ENCODE measurements around the gene ANKMY1. TPM values are rescaled to one million over a fixed set of nuclear protein-coding genes. Genes with fewer than 3 reads are reported as not detected.

ANKMY1 gene
- total RNA-seq, 1 experiment from 2014 or later: 28.3 TPM

GRCh38 chr2:240479111-240479501 is 78.7 kb downstream of the ANKMY1 start:
- no TSS peak for BruUV-seq (replicated peaks)
- TF ChIP-seq ZNF274 (IDR thresholded peaks at IDR 0.05; ENCODE audit: low read depth, low read length) (no peak), ZFX (IDR thresholded peaks at IDR 0.05) (no peak), YY1 (IDR thresholded peaks at IDR 0.05; ENCODE audit: extremely low read depth, insufficient replicate concordance, low read depth, low read length) (no peak), EZH2phosphoT487 (IDR thresholded peaks at IDR 0.05; ENCODE audit: borderline replicate concordance) (no peak), CBX3 (IDR thresholded peaks at IDR 0.05; ENCODE audit: low read depth) (no peak), SP1 (IDR thresholded peaks at IDR 0.05; ENCODE audit: low read depth) (no peak), ZBTB33 (IDR thresholded peaks at IDR 0.05; ENCODE audit: extremely low read depth, insufficient replicate concordance, low read length) (no peak), FOSL1 (IDR thresholded peaks at IDR 0.05; ENCODE audit: low read depth) (no peak), EZH2 (IDR thresholded peaks at IDR 0.05) (no peak), TCF7L2 (IDR thresholded peaks at IDR 0.05; ENCODE audit: borderline replicate concordance, extremely low read depth, insufficient read depth, insufficient read length) (no peak), ATF3 (IDR thresholded peaks at IDR 0.05) (no peak), EGR1 (IDR thresholded peaks at IDR 0.05; ENCODE audit: low read depth) (no peak), MAX (IDR thresholded peaks at IDR 0.05) (no peak), POLR2A (IDR thresholded peaks at IDR 0.05; ENCODE audit: borderline replicate concordance, extremely low read depth, insufficient read depth, insufficient read length) (no peak), CTCF (IDR thresholded peaks at IDR 0.05 in 2 of 3, conservative IDR thresholded peaks at IDR 0.05 in 1 of 3; ENCODE audit: borderline replicate concordance in 1 of 3, insufficient read depth in 1 of 3, low read depth in 2 of 3, low read length in 2 of 3) (no peak), SIN3A (IDR thresholded peaks at IDR 0.05; ENCODE audit: low read depth) (no peak), CEBPB (IDR thresholded peaks at IDR 0.05; ENCODE audit: low read depth) (no peak), SRF (IDR thresholded peaks at IDR 0.05; ENCODE audit: low read depth) (no peak)
- Histone ChIP-seq H3K4me2 (ENCODE audit: low read length) (no peak overlapping the region), H3K27ac (ENCODE audit: low read depth, low read length) (no peak overlapping the region), H3K4me1 (ENCODE audit: control insufficient read depth in 1 of 2, insufficient read depth in 2 of 2, low read length in 2 of 2) (no peaks in the 10 kb centered on the region), H3K79me2 (ENCODE audit: insufficient read depth, low read length) (no peaks in the 10 kb centered on the region), H3K4me3 (replicated peaks in 1 of 2; ENCODE audit: low read depth in 1 of 2, low read length in 2 of 2) (no peak overlapping the region), H3K9ac (ENCODE audit: low read length) (no peak overlapping the region), H4K20me1 (ENCODE audit: insufficient read depth) (no peaks in the 10 kb centered on the region), H2AFZ (ENCODE audit: low read depth, low read length, poor library complexity, severe bottlenecking) (no peak overlapping the region), H3K9me3 (ENCODE audit: control insufficient read depth in 1 of 2, insufficient read depth in 1 of 2, low read depth in 1 of 2, low read length in 2 of 2) (peaks cover 0 to 4% of the 10 kb centered on the region in 2 experiments; a peak in 1 of 4 replicates), H3K9me2 (ENCODE audit: insufficient read depth) (no peaks in the 10 kb centered on the region), H3K27me3 (ENCODE audit: insufficient read depth, low read length) (no peaks in the 10 kb centered on the region), H3K36me3 (ENCODE audit: control insufficient read depth in 1 of 2, insufficient read depth in 2 of 2, low read length in 2 of 2) (no peaks in the 10 kb centered on the region)
- RAD21 ChIA-PET (ENCODE audit: low non-redundant PET in 1 of 2, low total read pairs in 2 of 2, uncharacterized antibody in 2 of 2, unreplicated experiment in 2 of 2): no interaction called here
- CTCF ChIA-PET: no interaction called here
- POLR2A ChIA-PET: no interaction called here
- intact Hi-C loops (cut with micrococcal nuclease): no loop called here
- ATAC-seq (no peak), DNase-seq (ENCODE audit: low read depth, low spot score) (no peak)

All from HCT116 (cell line).